DMS 273 (cell line): Measurements from ENCODE around the gene RNU1-1.
"Not testable (repeated sequence)": the region's sequence is repeated elsewhere in the genome, so short reads cannot be mapped to it uniquely, and the experiment has no call there.

ENCODE experiments used
- DNase-seq: peaks from one replicate; lab custom pipeline; 2025; ENCODE audit not compliant: unreplicated experiment; lab: John Stamatoyannopoulos, UW

The RNU1-1 gene

DNA sequence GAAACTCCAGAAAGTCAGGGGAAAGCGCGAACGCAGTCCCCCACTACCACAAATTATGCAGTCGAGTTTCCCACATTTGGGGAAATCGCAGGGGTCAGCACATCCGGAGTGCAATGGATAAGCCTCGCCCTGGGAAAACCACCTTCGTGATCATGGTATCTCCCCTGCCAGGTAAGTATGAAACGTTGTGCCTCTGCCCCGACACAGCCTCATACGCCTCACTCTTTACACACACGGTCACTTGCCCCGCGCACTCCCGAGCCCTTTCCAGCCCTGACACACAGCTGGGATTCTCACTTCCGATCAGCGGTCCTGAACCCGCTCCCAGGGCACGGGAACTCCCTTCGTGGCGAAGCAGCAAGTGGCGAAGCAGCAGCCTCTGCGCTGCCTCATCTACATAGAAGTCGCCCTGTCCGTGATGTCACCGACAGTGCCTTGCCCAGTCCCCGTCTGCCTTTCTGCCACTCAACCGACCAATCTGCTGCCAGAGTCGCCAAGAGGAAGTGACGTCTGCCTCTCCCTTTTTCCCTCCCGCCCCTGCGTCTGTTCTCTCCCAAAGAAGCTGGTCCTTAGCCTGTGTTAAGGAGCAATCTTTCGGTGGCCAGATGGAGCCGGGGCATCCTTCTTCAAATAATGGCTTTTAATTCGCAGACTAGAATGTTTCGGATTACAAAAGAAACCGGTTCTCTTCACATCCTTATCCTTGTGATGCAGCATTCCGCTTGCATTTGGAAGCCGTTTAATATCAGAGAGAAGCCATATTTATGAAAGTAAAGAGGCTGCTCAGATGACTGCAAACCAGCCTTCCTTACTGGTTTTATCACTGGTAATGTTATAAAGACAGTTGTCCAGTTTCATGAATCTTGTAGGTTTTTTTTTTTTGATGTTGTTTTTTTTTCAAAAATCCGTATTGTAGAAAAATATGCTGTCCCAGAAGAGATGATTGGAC, at the start of gene RNU1-1:
Gene RNU1-1, minus strand, starts transcription at position 179 of the 949 bp plus-strand sequence.
- DNase-seq, result peak; percentile 79

DNA sequence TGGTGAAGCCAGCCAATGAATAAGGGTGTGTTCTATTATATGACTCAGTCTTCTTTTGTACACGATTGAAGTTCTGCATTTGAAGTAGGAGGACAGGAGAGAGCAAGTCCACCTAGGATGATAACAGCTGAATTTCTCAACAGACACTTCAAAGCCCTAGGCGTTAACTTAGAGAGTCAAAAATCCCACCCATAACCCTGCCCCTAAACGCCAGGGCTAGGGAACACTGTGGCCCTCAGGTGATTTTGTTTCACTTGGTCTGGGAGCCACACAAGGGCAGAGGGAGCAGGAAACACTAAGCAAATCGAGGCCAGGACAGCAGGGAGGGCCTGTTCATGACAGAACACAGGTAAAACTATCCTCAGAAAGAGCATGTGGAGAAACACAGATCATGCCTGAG, 47.0 kb upstream of the RNU1-1 start:
- not testable (repeated sequence) for DNase-seq

DNA sequence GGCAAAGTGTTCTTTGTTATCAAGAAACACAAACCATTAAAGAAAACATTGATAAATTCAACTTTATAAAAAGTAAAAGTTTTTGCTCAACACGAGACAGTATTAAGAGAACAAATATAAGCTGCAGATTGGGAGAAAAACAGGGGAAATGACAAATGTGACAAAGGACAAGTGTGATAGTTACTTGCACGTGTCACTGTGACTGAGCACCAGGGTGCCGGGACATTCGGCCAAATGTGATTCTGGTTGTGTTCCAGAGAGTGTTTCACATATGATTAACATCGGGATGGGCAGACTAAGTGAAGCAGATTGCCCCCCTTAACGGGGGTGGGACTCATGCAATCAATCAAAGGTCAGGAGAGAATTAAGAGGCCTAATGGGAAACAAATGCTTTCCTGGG, 46.4 kb upstream of the RNU1-1 start:
- not testable (repeated sequence) for DNase-seq

DNA sequence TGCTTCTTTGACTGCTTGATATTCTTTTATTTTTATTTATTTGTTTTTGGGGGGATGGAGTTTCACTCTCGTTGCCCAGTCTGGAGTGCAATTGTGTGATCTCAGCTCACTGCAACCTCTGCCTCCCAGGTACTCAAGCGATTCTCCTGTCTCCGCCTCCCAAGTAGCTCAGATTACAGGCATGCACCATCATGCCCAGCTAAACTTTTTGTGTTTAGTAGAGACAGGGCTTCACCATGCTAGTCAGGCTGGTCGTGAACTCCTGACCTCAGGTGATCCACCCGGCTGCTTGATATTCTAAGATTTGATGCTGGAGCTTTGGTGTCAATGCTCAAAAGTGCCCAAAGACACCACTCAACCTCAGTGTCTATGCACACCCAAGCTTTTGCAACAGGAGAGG, 45.6 kb upstream of the RNU1-1 start:
- not testable (repeated sequence) for DNase-seq

DNA sequence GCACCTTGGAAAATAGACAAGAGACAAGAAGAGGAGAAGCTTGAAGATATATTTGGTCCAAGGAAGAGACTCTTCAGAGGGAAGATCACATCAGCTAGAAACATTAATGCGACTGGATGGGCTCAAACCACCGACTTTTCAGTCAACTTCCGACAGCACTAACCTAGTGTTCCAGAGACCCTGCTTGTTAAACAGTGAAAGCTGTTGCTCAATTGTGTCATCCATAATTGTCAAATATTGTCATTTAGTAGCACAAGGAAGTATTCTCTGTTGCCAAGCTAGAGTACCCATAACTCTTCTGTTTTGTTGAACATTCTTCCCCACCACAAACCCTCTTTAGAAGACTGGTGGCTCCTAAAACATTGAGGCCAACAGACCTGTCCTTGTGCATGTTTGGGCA, 42.9 kb upstream of the RNU1-1 start:
- DNase-seq, result not testable (repeated sequence)

DNA sequence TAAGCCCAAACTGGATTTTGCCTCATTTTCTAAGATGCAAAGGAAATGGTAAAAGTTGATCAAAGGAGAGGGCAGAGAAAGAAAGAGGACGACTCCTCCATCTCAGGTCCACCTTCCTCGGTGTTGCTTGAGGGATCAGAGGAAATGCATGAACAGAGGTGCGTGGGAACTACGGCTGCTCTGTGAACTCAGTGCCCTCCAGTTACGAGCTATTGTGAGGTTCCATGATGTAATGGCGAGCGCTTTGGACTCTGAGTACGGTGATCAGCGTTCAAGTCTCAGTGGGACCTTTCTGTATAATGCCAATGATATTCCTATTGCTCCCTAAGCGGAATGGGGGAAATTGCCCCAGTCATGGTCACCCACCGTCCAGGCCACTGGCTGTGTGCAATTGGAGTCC, 39.2 kb upstream of the RNU1-1 start:
- not testable (repeated sequence) for DNase-seq

DNA sequence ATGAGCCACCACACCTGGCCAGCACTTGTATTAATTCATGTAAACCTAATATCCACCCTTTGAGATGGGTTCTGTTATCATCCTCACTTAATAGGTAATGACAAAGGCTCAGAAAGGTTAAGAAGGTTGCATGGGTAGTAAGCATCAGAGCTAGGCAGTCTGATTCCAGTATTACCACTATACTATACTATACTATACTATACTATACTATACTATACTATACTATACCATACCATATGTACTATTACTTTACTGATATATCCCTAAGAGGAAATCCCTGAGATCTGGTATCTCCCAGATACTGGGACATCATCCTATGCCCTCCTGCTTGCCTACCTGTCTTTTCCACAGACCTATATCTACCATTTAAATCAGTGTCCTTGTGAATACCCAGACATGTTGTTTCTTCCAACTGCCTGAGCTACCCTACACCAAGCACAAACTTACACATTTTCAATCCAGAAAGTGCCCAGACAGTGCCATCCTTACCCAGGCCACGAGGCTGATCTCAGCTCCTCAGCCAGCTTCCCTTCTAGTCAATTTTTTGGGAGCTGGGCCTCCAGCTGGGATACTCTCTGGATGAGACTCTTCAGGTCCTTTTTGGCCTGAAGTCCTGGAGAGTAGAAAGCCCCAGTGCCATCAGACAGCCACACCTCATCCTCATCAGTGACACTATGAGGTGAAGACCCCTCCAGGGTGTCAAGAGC, 36.3 kb upstream of the RNU1-1 start:
- DNase-seq, result not testable (repeated sequence)

DNA sequence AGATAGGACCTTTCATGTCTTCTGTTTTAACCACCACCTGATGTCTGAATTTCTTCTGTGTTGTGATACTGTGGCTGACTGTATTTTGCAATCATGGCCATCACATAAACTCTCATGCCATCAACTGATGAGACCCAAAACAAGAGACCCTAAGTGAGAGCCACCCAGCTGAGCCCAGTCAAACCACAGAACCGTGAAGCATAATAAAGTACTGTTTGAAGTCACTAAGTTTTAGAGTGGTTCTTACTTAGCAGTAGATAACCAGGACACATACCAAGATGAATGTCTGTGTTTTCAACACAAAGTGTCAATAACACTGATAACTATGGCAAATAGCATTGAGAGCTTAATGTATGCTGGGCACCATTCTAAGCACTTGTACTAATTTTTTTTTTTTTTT, 35.5 kb upstream of the RNU1-1 start:
- DNase-seq, result not testable (repeated sequence)

DNA sequence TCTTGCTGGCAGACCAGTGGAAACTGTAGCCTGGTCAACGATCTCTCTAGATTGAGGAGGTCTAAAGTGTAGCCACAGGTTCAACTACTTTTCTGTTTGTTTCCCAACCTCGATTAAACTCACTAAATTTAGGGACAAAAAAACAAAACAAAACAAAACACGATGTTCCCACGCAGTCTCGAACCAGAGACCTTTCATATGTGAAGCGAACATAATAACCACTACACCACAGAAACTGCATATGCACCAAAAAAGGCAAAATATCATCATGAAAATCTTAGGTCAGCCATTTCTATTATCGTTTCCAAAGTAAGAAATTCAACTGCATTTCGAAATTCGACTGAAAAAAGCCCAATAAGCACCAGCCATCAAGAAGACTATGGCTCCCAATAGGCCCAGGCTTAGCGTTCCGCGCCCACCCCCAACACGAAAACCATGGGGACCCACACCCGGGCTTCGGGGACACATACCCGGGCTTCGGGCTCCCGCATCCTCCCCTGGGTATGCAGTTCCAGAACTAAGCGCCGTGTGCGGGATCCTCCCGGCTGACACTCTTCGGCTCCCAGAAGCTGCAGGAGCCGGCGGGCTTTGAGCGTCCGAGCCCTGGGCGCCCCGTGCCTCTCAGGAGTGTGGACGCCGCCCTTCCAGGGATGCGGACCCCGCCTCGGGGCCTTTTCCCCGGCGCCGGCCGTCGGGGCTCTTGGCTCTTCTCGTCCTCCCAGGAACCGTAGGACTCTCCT, 33.6 kb upstream of the RNU1-1 start:
- not testable (repeated sequence) for DNase-seq

DNA sequence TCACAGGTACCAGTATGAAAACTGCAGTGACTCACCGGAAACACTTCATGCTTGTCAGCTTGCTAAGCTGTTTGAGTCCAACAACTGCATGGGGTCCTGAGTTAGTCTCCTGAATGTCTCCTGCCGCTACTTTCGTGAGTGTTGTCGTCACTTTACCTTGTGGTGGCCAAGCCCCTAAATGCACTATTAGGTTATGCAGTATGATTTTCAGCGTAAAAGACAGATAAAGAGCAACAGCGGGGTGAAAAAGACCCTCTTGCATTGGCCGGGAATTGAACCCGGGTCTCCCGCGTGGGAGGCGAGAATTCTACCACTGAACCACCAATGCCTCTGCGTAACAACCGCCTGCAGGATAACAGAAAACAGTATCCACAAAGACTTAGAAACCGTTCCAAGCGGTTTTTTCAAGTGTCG, 31.6 kb upstream of the RNU1-1 start:
- DNase-seq, result peak; percentile 84

DNA sequence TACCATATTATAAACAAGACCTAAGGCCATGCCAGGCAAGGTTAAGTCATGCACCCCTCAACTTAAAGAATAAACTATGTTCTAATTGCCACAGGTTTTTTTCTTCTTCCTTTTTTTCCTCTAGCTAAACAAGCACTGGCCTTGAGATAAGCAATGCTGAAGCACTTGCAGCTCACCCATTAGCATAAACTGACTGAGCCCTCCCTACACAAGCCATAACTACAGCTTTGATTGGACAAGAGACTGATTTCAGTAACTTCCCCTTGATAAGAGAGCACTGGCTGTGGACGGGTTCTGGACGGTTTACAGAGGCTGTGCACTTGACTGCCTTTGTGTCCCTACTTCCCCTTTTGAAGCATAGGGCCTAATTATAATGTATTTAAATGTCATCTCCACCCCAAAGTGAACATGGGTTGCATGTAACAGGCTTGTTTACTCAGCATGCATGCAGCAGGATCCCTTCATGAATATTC, 26.4 kb upstream of the RNU1-1 start:
- not testable (repeated sequence) for DNase-seq

DNA sequence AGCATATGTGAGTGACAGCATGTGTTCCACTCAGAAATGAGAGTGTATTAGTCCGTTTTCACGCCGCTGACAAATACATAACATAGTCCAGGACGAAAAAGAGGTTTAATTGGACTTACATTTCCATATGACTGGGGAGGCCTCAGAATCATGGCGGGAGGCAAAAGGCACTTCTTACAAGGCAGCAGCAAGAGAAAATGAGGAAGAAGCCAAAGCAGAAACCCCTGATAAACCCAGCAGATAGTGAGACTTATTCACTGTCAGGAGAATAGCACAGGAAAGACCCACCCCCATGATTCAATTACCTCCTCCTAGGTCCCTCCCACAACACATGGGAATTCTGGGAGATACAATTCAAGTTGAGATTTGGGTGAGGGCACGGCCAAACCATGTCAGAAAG, 23.4 kb upstream of the RNU1-1 start:
- DNase-seq, result not testable (repeated sequence)

DNA sequence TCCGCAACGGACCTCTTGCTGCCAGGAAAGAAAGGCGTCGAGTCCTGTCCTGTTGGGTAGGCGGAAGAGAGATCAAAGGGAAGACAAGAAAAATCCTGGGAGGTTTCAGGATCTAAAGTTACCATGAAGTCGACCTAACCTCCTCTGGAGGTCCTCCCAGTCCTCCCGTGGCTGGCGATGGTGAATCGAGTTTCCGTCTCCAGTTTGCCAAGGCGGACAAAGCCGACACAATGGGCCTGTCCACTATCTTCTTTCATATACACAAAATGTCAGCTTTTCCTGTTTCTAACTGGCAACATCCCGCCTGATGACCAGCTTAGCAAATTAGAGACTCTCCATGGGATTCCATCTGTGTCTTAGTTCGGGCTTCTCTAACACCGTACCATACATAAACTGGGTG, 22.7 kb upstream of the RNU1-1 start:
- DNase-seq, result not testable (repeated sequence)

DNA sequence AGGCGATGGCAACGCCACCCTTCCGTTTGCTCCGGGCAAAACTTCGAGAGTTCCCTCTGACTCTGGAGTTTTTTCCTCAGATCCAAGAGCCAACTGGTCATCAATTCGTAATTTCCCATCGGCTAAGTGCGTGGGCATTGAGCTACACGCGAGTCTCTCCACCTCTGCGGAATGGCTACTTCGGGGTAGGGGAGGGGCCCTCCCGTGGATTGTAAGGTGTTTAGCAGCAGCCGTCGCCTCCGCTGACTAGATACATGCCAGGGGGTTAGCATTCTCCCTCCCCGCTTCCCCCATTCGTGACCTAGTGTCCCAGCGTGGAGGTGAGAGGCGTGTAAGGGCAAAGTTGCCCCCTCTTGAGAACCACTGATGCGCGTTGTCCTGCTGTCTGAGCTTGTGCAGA, 21.8 kb upstream of the RNU1-1 start:
- DNase-seq, result not testable (repeated sequence)

DNA sequence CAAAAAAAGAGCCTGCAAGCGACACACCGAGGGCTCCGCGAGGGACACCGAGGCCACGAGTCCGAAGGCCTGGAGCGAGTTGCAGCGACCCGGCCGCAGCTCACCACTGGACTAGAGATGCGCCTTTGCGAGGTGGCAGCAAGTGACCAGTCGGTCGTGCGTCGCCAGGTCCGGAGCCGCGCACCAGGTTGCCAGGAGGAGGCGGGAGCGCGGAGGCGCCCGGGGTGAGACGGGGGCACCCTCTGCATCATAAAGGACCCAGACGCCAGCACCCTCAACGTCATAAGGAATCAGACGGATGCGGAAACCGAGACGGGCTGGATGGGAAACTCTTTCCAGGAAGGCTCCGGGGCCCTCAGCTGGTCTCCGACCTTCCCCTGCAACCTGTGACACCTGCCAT, 21.4 kb upstream of the RNU1-1 start:
- DNase-seq, result not testable (repeated sequence)

DNA sequence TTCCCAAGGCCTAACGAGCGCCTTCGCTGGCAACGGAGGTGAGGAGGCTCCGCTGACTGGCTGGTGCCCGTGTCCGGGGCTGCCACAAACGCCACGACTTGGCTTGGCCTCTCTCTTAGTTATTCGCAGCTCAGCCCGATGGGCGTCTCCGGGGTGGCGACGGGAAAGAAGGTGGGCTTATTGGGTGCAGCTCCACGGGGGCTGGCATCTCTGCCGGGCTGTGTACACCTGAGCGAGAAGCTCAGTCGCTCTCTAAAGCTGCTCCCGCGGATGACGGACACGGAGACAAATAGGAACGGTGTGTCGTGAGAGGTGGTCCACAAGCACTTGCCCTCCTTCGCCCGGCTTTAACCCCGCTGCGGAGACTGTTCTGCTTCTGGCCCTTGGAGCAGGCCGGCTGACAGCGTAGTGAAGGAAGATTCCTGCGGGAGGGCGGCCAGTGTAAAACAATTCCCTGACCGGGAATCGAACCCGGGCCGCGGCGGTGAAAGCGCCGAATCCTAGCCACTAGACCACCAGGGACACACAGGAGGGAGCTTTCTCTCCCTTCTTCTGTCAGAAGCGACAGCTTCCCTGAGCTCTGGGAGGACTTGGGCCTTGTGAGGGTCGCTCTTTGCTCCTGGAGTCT, 20.9 kb upstream of the RNU1-1 start:
- DNase-seq, result peak; percentile 88

DNA sequence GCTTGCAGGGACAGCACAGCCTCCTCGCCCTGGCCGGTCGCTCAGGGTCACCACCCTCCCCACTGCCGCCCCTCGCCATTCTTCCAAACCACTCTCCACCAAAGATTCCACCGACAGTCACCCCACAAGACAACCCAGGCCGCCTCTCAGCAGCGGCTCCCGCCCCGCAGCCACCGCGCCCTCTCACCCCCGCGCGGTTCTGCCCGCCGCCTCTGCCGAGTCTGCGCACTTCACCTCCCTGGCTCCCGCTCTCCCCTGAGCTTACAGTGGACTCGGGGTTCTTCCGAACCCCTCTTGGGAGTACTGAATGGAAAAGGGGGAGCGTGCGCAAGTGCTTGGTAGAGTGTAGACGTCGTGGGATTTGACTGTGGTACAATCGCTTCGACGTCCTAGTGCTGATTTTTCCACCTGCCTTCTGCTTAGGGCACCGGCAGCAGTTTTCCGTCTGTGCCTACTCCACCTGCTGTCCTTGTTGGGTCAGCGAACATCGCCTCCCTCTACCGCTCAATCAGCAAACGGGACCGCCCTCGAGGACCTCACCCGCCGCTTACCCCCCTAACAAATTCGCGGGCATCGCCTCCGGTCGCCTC, 20.2 kb upstream of the RNU1-1 start:
- peak; percentile 22 for DNase-seq

DNA sequence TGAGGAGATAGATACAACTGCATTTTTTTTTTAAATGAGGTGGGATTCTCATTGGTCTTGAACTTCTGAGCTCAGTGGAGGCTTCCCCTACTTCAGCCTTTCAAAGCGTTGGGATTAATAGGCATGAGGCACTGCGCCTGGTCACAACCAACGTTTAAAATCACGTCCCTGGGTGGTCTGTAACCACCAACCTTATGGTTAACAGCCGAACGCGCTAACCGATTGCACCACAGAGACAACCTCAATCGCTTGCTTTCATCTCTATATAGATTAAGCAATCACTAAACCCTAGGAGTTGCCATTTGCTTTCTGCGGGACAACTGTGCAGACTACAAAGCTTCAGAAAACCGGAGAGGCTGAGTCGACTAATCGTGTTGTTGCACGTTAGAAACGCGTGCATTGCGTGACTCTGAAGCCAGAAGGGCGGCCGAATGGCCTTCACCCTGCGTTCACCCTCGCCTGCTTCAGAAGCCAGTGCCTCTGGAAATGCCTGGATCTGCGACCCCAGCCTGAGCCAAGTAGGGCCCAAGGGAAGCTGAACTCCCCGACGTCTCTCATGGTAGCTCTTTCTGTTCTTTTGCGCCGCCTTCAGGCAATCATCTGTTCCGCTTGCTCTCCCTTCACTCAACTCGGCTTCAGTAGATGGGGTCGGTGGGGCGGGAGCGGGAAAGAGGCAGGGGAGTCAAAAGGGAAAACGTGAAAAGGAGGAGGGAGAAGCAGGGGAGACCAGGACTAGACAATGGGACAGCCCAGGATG, 18.3 kb upstream of the RNU1-1 start:
- DNase-seq, result not testable (repeated sequence)

DNA sequence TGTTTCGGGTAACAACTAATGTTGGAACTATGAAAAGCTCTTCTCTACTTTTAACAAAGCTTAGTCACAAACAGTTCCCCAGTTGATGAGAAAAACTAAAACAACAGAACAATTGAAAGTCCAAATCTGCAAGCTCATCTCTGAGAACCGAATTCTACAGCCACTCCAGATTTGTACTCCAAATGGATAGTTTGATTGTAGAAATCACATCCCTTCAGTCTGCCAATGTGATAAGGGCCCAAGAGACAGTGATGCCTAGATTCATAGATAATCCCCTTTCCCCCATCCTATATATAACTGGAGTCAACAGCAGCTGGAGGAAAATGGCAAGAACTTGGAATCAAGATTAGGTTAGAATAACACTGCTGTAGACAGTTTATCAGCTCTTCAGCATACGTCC, 14.3 kb upstream of the RNU1-1 start:
- not testable (repeated sequence) for DNase-seq

DNA sequence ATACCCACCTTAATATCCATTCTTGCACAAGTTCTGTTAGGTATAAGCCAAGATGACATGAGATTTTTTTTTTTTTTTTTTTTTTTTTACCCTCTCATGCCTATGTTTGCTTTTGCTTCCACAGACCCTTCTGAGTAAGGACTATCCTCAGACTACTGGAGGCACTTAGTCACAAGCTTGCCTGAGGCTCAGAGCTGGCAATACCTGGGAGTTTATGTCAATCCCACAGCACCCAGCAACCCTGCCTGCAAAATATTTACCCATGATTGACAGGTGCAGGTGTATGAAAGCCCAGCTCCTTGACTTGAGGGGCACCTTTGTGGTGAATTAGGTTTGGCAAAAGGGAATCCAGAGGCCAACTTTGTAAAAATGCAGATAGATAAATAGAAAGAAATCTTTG, 11.7 kb upstream of the RNU1-1 start:
- not testable (repeated sequence) for DNase-seq
